Fibroblast of skin of left quadriceps (primary cell): ENCODE data around the gene REM1.
"Not testable (repeated sequence)": the region's sequence is repeated elsewhere in the genome, so short reads cannot be mapped to it uniquely, and the experiment has no call there.

Experiments
- DNase-seq, 2 experiments: peaks; one replicate each; pipeline ENCODE4 v3.0.0-alpha.2; 2013; ENCODE audit warnings: low read depth in 2 of 2

The REM1 gene

DNA sequence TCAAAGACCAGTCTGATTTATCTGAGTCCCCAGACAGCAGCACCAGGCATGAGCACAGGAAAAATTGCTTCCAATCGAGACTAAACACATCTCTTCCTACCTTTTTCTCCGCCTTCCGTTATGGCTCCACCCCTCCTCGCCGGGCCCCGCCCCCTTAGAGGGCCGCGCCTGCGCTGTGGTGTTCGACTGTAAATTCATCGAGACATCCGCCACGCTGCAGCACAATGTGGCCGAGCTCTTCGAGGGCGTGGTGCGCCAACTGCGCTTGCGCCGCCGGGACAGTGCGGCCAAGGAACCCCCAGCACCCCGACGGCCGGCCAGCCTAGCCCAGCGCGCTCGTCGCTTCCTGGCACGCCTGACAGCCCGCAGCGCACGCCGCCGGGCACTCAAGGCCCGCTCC, 8.9 kb downstream of the REM1 start:
- DNase-seq, result no peak

DNA sequence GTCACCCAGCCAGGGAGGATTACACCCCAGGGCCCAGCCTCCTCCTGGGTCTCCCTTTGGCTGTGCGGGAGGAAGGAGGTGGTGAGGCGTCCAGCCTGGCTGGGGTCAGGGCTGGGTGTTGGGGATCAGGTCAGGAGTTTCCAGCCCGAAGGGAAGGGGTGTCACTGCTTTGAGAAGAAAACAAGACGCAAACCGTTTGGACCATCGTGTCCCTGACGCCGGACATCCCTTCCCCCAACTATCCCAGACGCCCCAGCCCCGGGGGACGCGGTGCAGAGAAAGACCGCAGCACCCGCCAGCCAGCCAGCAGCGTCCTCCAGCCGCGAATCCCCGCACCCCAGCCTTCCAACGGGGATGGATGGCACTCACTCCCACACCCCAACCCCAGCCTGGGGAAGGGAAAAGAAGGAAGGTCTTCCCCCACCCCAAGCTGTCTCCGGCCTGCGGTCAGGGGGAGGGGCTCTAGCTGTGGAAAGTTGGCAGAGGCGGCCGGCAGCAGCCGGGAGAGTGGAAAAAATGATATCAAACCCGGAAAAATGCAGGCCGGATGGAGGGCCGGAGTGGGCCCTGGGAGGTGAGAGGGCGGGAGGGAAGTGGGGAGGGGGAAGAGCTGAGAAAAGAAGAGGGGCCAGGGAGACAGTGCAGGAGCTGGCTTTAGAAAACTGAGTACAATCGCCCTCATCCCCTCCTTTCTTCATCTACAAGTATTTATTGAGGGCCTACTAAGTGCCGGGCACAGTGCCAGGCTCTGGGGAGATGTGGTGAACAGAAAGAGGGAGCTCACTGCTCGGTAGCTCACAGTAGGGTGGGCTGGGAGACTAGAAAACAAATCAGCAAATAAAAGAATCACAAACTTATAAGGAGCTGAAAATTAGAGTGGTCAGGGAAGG, 10.6 kb downstream of the REM1 start:
- DNase-seq, result peak; percentile 28 to 30

DNA sequence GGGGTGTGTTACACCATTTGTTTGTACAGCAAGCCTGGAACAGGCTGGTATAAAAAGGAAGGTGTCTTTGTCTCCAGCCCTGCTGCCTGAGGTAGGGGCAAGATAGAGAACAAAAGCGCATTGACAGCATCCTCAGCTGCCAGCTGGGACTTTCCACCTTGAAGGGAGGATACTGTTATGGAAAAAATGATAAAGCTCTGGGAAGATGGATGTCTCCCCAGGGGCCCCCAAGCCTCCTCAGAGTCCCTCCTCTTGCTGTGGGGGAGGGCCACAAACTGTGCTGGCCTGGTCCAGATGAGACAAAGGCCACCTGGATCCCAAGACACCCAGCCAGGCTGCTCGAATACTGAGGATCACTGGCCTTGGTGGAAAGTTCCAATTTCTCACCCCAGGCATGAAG, 13.0 kb downstream of the REM1 start:
- DNase-seq, result no peak

DNA sequence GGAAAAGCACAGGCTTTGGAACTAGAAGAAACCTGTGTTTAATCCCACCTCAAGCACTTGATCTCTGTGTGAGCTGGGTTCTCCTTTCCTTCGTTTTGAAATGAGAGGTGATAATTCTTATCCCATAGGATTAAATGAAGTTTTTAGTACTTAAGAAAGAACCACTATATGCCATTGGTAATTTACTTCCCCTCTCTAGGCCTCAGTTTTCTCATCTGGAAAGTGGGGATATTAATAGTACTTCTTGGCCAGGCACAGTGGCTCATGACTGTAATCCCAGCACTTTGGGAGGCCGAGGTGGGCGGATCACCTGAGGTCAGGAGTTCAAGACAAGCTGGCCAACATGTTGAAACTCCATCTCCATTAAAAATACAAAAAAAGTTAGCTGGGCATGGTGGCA, 14.1 kb downstream of the REM1 start:
- no peak for DNase-seq

DNA sequence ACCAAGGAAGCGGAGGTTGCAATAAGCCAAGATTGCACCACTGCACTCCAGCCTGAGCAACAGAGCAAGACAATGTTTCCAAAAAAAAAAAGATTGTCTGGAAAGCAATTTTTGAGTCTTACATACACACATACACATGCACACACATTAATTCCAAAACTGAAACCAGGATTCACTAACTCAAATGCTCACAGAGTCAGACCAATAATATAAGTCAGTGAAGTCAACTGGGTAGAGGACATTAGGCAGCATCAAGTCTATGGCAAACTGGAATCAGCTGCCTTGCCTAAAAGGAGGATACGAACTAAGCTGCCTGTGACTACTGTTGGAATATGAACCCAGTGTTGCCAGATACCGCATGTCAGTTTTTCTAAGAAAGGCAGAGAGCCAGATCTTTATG, 15.7 kb downstream of the REM1 start:
- no peak for DNase-seq

DNA sequence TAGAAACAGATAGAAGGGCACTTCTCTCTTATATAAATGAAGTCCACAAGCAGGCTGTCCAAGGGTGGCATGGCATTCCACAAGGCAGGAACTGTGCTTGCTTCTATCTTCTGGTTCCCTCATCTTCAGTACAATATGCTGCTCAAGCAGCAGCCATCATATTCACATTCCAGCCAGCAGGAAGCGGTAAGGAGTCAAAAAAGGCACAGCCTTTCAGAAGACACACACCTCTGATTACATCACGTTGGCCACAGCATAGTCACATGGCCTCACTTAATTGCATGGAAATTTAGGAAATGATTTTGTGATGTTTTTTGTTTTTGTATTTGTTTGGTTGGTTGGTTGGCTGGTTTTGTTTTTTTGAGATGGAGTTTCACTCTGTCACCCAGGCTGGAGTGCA, 19.0 kb downstream of the REM1 start:
- no peak for DNase-seq

DNA sequence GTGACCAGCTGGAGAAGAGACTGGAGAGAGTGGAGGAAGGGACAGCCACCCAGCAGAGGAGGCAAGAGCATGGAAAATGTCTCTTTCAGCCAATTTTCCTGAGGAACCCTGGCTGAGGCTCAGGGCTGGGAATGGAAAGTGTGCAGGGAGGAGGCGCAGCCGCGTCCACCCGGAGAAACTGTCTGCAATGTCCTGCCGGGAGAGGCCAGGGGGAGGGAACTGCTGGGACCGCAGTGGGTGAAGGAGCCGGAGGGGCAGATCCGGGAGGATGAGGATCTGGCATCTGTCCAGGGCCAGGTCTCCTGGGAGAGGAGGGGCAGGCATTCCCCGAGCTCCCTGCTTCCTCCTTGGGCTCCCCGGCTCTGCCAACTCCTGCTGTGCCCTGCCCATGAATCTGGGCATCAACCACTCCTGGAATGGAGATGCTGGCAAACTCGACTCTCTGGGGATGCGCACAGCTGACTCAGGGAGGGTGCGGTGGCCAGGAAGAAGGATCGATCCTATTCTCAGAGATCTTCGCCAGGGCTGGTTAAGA, 21.7 kb downstream of the REM1 start:
- no peak for DNase-seq

DNA sequence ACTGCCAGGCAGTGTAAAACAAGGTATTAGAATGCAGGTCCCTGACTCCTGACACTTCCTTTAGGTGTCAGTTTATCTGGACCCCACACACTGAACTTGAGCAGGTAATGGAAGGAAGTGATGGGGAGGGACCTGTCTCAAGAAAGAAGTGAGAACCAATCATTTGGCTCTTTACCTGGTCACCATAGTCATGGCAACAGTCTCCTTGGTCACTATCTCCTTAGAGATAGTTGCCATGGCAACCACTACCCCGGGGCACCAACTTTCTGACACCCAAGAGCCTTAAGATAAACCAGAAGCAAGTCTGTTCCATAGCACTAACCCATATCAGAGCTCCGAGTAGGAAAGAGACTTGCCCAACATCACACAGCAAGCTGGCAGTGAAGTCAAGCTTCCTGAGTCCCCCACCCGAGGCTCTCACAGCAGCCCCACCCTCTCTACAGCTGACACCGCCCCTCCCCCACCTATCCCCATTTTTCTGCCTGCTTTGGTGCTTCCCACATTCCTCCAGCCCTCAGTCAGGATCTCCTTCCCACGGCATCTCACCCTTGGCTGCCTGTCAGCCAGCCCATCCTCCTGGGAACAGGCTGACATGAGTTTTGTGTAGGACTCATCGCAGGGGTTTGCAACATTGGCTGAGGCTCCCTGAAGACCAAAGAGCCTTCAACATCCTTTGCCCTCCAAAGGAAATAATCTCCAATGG, 22.9 kb downstream of the REM1 start:
- DNase-seq, result peak; percentile 57 to 65

DNA sequence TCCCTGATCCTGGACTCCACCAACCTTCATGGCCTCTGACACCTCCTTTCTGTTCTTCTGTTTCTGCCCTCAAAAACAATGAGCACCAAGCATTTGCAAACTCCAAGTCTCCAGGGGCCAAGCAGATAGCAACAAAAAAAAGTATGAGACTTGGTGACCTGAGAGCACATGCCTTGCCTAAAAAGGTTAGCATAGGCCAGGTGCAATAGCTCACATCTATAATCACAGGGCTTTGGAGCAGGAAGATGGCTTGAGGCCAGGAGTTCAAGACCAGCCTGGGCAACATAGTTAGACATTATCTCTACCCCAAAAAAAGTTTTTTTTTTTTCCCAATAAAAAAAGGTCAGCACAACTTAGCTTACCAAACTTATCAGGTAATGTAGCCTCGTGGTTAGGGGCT, 25.4 kb downstream of the REM1 start:
- no peak for DNase-seq

DNA sequence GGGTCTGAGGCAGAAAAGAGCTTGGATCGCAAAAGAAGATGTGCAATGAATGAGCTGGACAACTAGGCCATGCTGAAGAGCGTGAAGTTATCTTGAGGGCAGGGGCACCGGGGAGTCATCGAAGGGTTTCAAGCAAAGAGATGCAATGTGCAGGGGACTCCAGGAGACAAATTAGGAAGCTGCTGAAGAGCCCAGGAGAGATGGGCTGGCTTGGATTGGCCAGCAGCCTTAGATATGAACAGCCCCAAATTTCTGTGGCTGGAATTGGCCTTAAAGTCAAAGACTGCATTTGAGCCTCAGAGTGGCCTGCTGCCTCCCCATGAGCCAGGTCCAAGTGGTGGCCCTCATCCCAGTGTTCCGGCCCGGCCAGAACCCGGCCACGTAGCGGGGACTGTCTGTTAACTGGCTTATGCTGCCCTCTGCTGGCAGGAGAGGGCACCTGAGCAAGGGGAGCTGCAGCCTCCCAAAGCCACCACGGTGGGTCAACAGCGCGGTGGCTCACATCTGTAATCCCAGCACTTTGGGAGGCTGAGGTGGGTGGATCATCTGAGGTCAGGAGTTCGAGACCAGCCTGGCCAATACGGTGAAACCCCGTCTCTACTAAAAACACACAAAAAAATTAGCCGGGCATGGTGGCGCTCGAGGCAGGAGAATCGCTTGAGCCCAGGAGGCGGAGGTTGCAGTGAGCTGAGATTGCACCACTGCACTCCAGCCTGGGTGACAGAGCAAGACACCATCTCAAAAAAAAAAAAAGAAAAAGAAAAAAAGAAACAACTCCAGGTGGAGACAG, 28.0 kb downstream of the REM1 start:
- peak; percentile 41 to 42 for DNase-seq

DNA sequence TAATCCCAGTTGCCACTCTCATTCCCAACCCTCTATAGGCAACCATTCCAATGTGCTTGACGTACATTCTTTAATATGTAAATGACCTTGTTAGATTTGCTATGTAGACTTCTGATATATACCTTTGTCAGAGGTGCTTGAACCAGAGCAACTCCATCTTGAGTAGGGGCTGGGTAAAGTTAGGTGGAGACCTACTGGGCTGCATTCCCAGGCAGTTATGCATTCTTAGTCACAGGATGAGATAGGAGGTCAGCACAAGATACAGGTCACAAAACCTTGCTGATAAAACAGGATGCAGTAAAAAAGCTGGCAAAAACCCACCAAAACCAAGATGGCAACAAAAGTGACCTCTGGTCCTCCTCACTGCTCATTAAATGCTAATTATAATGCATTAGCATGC, 30.8 kb downstream of the REM1 start:
- DNase-seq, result no peak

DNA sequence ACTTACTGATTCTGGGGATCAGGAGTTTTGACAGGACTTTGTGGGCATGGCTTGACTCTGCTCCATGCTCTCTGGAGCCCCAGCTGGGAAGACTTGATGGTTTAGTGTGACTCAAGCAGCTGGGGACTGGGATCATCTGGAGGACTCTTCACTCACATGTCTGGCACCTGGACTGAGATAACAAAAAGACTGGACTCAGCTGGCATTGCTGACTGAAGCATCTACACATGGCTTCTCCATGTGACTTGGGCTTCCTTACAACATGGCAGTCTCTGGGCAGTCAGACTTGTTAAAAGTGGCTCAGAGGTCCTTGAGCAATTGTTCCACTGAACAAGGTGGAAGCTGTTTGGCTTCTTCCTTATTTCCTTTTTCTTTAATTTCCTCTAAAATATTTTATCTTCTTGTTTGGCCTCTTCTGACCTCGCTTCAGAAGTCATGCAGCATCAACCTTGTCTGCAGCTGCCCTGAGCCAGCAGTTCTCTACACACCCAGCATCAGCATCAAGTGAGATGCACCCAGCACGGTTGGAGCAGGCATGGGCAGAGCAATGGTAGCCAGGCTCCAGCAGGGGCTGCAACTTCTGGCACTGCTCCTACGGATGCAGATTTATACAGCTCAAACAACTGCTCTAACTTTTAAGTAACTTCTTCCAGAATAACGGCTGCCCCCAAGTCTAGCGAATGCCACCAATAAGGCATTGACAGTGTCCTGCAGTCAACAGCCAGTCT, 33.6 kb downstream of the REM1 start:
- no peak for DNase-seq

DNA sequence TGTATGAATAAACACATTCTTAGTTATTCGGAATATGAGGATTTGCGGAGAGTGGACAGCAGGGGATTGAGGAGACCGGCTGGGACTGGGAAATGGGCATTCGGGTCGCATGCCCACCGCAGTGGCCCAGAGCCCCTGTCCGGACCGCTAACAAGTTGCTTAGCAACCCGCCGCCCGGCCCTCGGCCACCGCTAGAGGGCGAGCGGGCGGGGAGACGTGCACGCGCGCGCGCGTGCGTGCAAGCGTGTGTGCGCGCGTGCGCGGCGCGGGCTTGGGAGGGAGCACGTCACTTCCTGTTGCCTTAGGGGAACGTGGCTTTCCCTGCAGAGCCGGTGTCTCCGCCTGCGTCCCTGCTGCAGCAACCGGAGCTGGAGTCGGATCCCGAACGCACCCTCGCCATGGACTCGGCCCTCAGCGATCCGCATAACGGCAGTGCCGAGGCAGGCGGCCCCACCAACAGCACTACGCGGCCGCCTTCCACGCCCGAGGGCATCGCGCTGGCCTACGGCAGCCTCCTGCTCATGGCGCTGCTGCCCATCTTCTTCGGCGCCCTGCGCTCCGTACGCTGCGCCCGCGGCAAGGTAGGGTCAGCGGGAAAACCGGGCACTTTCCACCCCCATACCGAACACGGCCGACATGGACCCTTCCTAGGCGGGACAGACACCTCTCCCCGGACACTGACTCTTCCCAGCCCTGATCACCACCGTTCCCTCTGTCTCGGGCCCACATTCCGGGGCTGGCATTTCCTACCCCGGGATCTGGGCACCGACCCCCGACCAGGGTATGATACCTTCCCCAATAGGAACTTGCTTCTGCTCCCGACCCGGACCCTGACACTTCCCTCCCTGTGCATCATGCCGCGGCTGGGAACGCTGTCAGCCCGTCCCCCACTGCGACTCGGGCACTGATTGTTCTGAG, 39.3 kb downstream of the REM1 start, which contains the start of gene HM13:
Gene HM13, plus strand, starts transcription at position 289 of the 918 bp plus-strand sequence. Its CDS starts 110 bp downstream, at position 399.
- peak; percentile 69 to 74 for DNase-seq

DNA sequence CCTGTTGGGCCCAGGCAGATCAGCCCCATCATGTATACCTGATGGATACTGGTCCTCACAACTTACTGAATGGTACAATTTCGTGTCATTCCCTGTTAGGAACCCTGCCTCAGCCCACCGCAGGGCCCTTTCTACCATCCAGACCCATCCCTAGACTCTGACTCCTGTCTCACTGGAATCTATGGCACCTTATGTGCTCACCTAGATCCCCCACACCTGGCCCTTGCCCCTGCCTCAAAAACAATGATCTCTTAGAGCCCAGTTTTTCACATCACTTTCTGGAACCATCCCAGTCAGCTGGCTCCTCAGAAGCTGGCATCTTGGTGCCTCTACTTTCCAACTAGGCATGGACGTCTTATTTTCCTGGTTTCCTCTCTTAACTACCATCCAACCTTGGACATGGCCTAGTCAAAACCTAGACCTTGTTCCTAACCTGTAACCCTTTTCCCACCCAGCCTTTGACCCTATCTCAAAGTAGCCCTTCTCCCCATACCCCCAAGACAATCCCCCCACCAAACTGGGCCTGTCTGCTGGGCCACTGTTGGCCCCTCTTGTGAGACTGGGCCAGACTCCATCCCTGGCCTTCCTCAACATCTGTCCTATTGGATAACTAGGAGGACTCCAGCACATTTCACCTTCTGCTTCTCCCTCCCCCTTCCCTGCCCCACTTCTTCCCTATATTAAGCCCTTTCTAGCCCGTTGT, 40.1 kb downstream of the REM1 start:
- DNase-seq, result no peak

DNA sequence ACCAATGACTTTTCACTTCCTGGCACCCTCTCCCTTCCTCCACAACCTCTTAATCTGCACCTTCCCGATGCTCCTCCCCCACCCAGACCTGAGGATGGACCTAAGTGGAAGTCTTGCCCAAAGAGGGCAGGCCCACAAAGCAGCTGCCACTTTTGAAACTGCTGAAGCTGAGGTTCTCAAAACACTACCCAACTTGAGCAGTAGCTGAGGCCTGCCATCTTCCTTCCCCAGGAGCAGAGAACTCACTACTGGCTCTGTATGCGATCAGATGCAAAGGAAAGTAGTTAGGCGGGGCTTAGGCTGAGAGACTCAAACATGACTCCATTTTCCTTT, 40.7 kb downstream of the REM1 start:
- no peak for DNase-seq

DNA sequence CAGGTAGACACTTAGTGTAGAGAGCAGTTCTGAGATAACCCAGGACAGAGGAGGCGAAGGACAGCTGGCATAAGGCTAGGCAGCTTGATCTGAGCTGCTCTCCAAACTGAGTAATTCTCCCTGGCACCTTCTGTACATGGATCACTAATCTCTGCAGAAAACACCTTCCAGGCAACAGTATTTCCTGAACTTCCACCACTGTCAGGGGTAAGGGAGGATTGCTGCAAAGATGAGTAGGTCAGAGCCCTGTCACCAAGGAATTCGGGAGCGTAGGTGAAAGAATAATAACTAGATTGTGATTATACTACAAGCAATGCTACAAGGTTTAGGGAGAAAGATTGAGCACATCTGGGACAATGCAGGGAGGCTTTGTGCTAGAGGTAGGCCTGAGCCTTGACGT, 41.1 kb downstream of the REM1 start:
- no peak for DNase-seq

DNA sequence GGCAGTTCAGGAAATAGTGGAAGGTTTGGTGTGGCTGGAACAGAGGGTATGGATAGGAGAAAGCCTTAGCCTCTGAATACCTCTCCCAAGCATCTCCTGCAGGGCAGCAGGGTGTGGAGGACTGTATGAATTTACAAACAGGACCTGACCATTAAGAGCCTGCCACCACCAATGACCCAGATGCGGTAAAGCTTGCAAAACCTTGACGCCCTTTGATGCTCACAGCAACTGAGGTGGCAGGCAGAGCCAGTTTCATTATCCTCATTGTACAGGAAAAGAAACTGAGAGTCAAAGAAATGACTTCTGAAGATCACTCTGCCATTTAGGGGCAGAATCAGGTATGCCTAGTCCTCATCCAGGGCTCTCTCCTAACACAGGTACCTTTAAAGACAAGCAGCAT, 41.6 kb downstream of the REM1 start:
- no peak for DNase-seq

DNA sequence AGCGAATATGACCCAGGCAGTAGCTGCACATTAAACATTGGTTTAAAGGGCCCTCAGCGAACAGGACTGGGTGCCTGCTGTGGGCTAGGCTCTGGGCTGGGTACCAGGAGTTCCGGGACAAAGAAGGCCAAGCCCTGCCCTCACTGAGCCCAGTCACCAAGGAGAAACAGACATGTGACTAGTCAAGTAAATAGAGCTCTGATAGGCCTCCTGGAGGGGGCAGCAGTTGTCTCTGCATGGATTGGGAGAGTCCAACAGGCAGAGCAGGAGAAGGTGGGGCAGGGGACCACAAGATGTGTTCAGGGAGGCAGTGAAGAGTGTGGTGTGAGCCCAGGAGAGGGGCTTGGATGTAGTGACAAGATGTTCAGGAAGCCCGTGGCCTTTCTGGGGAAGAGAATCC, 42.3 kb downstream of the REM1 start:
- no peak for DNase-seq

DNA sequence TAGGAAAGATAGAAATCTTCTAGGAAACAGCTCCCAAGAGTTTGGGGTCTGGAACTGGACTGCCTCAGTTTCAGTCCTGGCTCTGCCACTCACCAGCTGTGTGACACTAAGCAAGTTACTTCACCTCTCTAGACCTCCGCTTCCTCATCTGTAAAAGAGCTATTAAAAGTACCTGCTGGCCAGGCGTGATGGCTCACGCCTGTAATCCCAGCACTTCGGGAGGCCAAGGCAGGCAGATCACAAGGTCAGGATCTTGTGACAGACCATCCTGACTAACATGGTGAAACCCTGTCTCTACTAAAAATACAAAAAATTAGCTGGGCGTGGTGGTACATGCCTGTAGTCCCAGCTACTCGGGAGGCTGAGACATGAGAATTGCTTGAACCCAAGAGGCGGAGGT, 46.2 kb downstream of the REM1 start:
- not testable (repeated sequence) for DNase-seq

DNA sequence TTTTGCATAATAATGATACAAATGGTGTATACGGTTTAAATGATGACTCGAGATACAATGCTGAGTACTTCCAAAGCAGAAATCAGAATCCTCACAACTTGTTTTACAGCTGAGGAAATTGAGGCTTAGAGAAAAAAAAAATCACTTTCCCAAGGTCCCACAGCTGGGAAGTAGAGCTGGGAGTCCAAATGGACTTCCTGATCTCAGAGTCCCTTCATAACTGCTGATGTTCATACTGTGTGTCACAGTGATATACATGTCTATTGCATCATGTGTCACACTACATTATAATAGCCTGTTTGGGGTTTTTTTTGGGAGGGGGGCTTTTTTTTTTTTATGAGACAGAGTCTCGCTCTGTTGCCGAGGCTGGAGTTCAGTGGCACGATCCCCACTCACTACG, 47.6 kb downstream of the REM1 start:
- DNase-seq, result no peak
